Measurements from ENCODE around the gene UBE2J2.

DNA sequence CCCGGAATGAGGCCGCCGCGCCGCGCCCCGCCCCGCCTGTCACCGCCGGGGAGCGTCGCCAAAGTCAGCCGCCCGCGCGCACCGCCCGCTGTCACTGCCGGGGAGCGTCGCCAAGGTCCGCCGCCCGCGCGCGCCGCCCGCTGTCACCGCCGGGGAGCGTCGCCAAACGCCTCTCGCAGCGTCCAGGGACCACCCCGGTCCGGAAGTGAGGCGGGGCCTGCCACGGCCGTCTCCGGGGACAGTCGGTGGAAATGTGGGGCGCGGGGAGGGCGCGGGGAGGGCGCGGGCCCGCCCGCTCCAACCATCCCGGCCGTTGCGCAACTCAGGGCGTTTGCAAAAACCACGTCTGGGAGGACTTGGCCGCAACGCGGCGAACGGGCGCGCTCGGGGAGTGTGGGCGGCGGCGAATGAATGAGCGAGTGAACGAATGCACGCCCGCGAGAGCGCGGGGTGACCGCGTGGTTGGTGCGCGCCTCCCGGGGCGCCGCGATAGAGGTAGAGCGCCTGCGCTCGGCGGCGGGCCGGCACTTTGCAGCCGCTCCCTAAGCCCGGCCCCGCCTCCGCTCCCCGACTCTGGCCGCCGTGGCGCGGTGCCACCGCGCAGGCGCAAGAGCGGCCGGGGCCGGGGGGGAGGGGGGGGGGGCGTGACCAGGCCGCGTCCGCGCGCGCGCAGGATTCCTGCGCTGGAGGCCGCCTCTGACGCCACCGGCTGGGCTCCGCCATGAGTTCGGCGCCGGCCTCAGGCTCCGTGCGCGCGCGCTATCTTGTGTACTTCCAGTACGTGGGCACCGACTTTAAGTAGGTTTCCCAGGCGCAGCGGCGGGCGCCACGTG, 34.5 kb upstream of the UBE2J2 start, which contains the start of the genes ACAP3 and PUSL1:
- TF ChIP-seq, protein P1, sequence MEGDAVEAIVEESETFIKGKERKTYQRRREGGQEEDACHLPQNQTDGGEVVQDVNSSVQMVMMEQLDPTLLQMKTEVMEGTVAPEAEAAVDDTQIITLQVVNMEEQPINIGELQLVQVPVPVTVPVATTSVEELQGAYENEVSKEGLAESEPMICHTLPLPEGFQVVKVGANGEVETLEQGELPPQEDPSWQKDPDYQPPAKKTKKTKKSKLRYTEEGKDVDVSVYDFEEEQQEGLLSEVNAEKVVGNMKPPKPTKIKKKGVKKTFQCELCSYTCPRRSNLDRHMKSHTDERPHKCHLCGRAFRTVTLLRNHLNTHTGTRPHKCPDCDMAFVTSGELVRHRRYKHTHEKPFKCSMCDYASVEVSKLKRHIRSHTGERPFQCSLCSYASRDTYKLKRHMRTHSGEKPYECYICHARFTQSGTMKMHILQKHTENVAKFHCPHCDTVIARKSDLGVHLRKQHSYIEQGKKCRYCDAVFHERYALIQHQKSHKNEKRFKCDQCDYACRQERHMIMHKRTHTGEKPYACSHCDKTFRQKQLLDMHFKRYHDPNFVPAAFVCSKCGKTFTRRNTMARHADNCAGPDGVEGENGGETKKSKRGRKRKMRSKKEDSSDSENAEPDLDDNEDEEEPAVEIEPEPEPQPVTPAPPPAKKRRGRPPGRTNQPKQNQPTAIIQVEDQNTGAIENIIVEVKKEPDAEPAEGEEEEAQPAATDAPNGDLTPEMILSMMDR (IDR thresholded peaks at IDR 0.05; ENCODE audit: low read depth, low read length): no peak
- TF ChIP-seq EZH2phosphoT487 (IDR thresholded peaks at IDR 0.05; ENCODE audit: low read depth): no peak

Data from OCI-LY3 (cell line).